Midbrain (tissue), 1 donor: Measurements from ENCODE around the gene FOXO6.

Source experiments
- DNase-seq: peaks from one replicate; lab custom pipeline; 2025; lab: John Stamatoyannopoulos, UW

The FOXO6 gene

GRCh38 chr1:41351262-41352151, 9.7 kb upstream of the FOXO6 start:
- DNase-seq = no peak

- no peak for DNase-seq
Observed at GRCh38 chr1:41353744-41354143, 7.5 kb upstream of the FOXO6 start.

GRCh38 chr1:41354956-41355355, 6.3 kb upstream of the FOXO6 start:
- no peak for DNase-seq

- DNase-seq = no peak
Observed at GRCh38 chr1:41355356-41355755, 5.9 kb upstream of the FOXO6 start.

GRCh38 chr1:41355761-41356160, 5.5 kb upstream of the FOXO6 start:
- DNase-seq = no peak

- DNase-seq = no peak
Observed at GRCh38 chr1:41356752-41357151, 4.5 kb upstream of the FOXO6 start.

GRCh38 chr1:41357451-41358101, 3.7 kb upstream of the FOXO6 start:
- no peak for DNase-seq

- no peak for DNase-seq
Observed at GRCh38 chr1:41358131-41359021, 2.9 kb upstream of the FOXO6 start.

- no peak for DNase-seq
Observed at GRCh38 chr1:41359211-41360073, 1.8 kb upstream of the FOXO6 start.

GRCh38 chr1:41360074-41360785, 1.0 kb upstream of the FOXO6 start:
- no peak for DNase-seq

- DNase-seq = no peak
Observed at GRCh38 chr1:41361495-41362356, 492 bp downstream of the FOXO6 start.

GRCh38 chr1:41362357-41362721, 1.1 kb downstream of the FOXO6 start:
- no peak for DNase-seq

GRCh38 chr1:41362749-41363590, 1.7 kb downstream of the FOXO6 start:
- no peak for DNase-seq

GRCh38 chr1:41363591-41364320, 2.5 kb downstream of the FOXO6 start:
- DNase-seq = no peak

- DNase-seq = no peak
Observed at GRCh38 chr1:41364442-41365319, 3.4 kb downstream of the FOXO6 start.

- DNase-seq = no peak
Observed at GRCh38 chr1:41365320-41365633, 4.0 kb downstream of the FOXO6 start.

- peak; percentile 55 for DNase-seq
Observed at GRCh38 chr1:41365772-41366454, 4.7 kb downstream of the FOXO6 start.
